ENCODE data around the gene FBLN5.

GRCh38 chr14:91911474-91912032, 35.9 kb downstream of the FBLN5 start:
- TF ChIP-seq CTCF (IDR thresholded peaks at IDR 0.05) (peak; percentile 22 to 62 (median 42)), POLR2A (IDR thresholded peaks at IDR 0.05) (no peak)
